ENCODE results near the gene CXCL14. TPM values are rescaled to one million over a fixed set of nuclear protein-coding genes. Genes with fewer than 3 reads are reported as not detected.

The CXCL14 gene
- total RNA-seq, 1 experiment from 2014 or later, result not detected

- ChIA-PET CTCF (interaction anchor here (1.3 kb wide), 1 partner anchor 8 kb away, joined by 6 read pairs; no protein-coding TSS in a partner anchor), RAD21 (ENCODE audit: low non-redundant PET in 1 of 2, low total read pairs in 2 of 2, uncharacterized antibody in 2 of 2, unreplicated experiment in 2 of 2) (no interaction called here), POLR2A (no interaction called here)
- Histone ChIP-seq H3K9ac (ENCODE audit: low read length) (no peak overlapping the region), H3K27ac (ENCODE audit: low read depth, low read length) (no peak overlapping the region), H3K4me3 (replicated peaks in 1 of 2; ENCODE audit: low read depth in 1 of 2, low read length in 2 of 2) (no peak overlapping the region), H3K9me3 (ENCODE audit: control insufficient read depth in 1 of 2, insufficient read depth in 1 of 2, low read depth in 1 of 2, low read length in 2 of 2) (no peaks in the 10 kb centered on the region), H4K20me1 (ENCODE audit: insufficient read depth) (no peaks in the 10 kb centered on the region), H3K9me2 (ENCODE audit: insufficient read depth) (no peaks in the 10 kb centered on the region), H3K27me3 (ENCODE audit: insufficient read depth, low read length) (no peaks in the 10 kb centered on the region), H3K4me2 (ENCODE audit: low read length) (no peak overlapping the region), H3K79me2 (ENCODE audit: insufficient read depth, low read length) (no peaks in the 10 kb centered on the region), H3K4me1 (ENCODE audit: control insufficient read depth in 1 of 2, insufficient read depth in 2 of 2, low read length in 2 of 2) (peaks cover 0 to 14% of the 10 kb centered on the region in 2 experiments; a peak in 2 of 4 replicates), H3K36me3 (ENCODE audit: control insufficient read depth in 1 of 2, insufficient read depth in 2 of 2, low read length in 2 of 2) (no peaks in the 10 kb centered on the region), H2AFZ (ENCODE audit: low read depth, low read length, poor library complexity, severe bottlenecking) (no peak overlapping the region)
- no TSS peak for BruUV-seq (replicated peaks)
- no peak for ATAC-seq
- TF ChIP-seq FOSL1 (IDR thresholded peaks at IDR 0.05; ENCODE audit: low read depth) (no peak), EZH2 (IDR thresholded peaks at IDR 0.05) (no peak), ZNF274 (IDR thresholded peaks at IDR 0.05; ENCODE audit: low read depth, low read length) (no peak), TCF7L2 (IDR thresholded peaks at IDR 0.05; ENCODE audit: borderline replicate concordance, extremely low read depth, insufficient read depth, insufficient read length) (no peak), EZH2phosphoT487 (IDR thresholded peaks at IDR 0.05; ENCODE audit: borderline replicate concordance) (no peak), SIN3A (IDR thresholded peaks at IDR 0.05; ENCODE audit: low read depth) (no peak), EGR1 (IDR thresholded peaks at IDR 0.05; ENCODE audit: low read depth) (no peak), CBX3 (IDR thresholded peaks at IDR 0.05; ENCODE audit: low read depth) (no peak), ZFX (IDR thresholded peaks at IDR 0.05) (no peak), CEBPB (IDR thresholded peaks at IDR 0.05; ENCODE audit: low read depth) (no peak), REST (IDR thresholded peaks at IDR 0.05; ENCODE audit: low read depth) (no peak), ZBTB33 (IDR thresholded peaks at IDR 0.05; ENCODE audit: extremely low read depth, insufficient replicate concordance, low read length) (no peak), YY1 (IDR thresholded peaks at IDR 0.05; ENCODE audit: extremely low read depth, insufficient replicate concordance, low read depth, low read length) (no peak), POLR2A (IDR thresholded peaks at IDR 0.05; ENCODE audit: borderline replicate concordance, extremely low read depth, insufficient read depth, insufficient read length) (no peak), POLR2AphosphoS5 (IDR thresholded peaks at IDR 0.05; ENCODE audit: low read depth, low read length) (no peak), ELF1 (IDR thresholded peaks at IDR 0.05; ENCODE audit: borderline replicate concordance, low read depth) (no peak)
- intact Hi-C loops (cut with micrococcal nuclease), result no loop called here
- DNase-seq (ENCODE audit: low read depth, low spot score), result no peak
Measured at GRCh38 chr5:135574493-135574892, 4.3 kb downstream of the CXCL14 start.
